Ramos (cell line): Measurements from ENCODE around the gene ACBD4.

Experiments used
- in situ Hi-C: fragments of 300-500 bp; cut with MboI; formaldehyde crosslinking; loops from one replicate; pipeline ENCODE4 v1.14.3; 2022; ENCODE audit warnings: low sequenced_read_pairs; ENCODE audit not compliant: unreplicated experiment

ACBD4 gene

GRCh38 chr17:45148183-45149036, 12.9 kb downstream of the ACBD4 start, which contains the start of gene HEXIM1:
Gene HEXIM1, plus strand, starts transcription at chr17:45148475. Its CDS starts 716 bp downstream, at chr17:45149191.
- in situ Hi-C loops: loop anchor here (10.0 kb wide), 1 partner anchor 46 kb away; no protein-coding TSS in a partner anchor

DNA sequence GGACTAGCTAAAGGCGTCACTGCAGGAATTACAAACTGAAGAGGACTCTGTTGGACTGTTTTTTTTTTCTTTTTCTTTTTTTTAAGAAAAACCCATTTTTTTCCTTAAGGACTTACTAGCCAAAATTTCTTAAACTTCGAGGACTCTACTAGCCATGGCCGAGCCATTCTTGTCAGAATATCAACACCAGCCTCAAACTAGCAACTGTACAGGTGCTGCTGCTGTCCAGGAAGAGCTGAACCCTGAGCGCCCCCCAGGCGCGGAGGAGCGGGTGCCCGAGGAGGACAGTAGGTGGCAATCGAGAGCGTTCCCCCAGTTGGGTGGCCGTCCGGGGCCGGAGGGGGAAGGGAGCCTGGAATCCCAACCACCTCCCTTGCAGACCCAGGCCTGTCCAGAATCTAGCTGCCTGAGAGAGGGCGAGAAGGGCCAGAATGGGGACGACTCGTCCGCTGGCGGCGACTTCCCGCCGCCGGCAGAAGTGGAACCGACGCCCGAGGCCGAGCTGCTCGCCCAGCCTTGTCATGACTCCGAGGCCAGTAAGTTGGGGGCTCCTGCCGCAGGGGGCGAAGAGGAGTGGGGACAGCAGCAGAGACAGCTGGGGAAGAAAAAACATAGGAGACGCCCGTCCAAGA, 13.7 kb downstream of the ACBD4 start:
- in situ Hi-C loops: loop anchor here (10.0 kb wide), 1 partner anchor 46 kb away; no protein-coding TSS in a partner anchor

- in situ Hi-C loops: loop anchor here (10.0 kb wide), 1 partner anchor 45 kb away; no protein-coding TSS in a partner anchor
Measured at GRCh38 chr17:45149669-45150664, 14.5 kb downstream of the ACBD4 start.

DNA sequence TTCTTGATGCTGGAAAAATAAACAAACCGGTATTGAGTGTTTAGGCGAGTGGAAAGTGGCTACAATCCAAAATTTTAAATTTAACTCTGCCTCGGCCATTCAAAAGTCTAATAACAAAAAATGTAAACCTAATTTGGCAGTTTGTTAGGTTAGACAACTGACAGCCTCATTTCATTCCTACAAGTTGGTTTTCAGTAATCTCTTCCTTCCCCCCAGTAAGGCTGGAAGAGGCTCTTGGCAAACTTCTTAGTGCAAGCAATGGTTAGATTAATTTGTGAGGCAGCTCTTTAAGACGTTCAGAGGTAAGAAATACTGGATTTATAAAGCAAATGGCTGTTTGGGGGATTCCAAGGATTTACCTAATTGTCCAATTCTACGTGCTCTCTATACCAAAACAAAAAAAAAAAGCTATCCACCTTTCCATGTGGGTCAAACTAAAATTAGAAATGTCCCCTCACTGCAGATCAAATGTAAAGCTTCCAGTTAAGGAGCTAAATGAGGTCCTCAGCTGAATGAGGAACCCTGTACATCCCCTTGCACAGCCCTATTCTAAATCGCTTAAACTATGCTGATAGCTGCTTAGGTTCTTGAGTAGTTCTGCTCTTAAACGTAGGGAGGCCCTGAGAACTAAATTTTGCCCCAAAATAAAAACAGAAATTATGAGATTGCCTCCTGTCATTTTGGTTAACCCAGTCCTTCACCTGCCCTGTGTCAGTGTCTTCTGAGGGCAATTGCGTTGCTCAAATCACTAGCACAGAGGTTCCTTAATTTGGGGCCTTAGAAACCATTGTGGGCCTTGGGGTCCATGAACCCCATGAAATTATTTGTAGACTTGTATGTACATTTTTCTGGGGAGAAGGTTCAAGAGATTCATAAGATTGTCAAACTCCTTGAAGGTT, 15.7 kb downstream of the ACBD4 start:
- in situ Hi-C loops: no loop called here

DNA sequence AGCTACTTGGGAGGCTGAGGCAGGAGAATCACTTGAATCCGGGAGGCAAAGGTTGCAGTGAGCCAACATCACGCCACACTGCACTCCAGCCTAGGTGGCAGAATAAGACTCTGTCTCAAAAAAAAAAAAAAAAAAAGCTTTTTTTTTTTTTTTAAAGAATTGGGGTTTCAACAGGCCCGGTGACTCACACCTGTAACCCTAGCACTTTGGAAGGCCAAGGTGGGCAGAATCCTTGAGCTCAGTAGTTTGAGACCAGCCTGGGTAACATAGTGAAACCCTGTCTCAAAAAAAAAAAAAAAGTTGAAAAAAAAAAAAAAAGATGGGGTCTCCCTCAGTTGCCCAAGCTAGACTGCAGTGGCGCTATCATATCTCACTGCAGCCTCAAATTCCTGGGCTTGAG, 19.5 kb downstream of the ACBD4 start:
- in situ Hi-C loops: no loop called here

- in situ Hi-C loops: no loop called here
Measured at GRCh38 chr17:45155483-45155882, 20.0 kb downstream of the ACBD4 start.

- in situ Hi-C loops: no loop called here
Measured at GRCh38 chr17:45156242-45156641, 20.8 kb downstream of the ACBD4 start.

- in situ Hi-C loops: loop anchor here (5.0 kb wide), 1 partner anchor 37 kb away; no protein-coding TSS in a partner anchor
Measured at GRCh38 chr17:45160447-45161287, 25.2 kb downstream of the ACBD4 start.

GRCh38 chr17:45161288-45162024, 26.0 kb downstream of the ACBD4 start, which contains the start of gene HEXIM2:
Gene HEXIM2, plus strand, starts transcription at chr17:45161875. Its CDS starts 919 bp downstream, at chr17:45162794.
- in situ Hi-C loops: loop anchor here (5.0 kb wide), 1 partner anchor 36 kb away; no protein-coding TSS in a partner anchor

GRCh38 chr17:45162025-45162687, 26.7 kb downstream of the ACBD4 start:
- in situ Hi-C loops: loop anchor here (5.0 kb wide), 1 partner anchor 35 kb away; no protein-coding TSS in a partner anchor

DNA sequence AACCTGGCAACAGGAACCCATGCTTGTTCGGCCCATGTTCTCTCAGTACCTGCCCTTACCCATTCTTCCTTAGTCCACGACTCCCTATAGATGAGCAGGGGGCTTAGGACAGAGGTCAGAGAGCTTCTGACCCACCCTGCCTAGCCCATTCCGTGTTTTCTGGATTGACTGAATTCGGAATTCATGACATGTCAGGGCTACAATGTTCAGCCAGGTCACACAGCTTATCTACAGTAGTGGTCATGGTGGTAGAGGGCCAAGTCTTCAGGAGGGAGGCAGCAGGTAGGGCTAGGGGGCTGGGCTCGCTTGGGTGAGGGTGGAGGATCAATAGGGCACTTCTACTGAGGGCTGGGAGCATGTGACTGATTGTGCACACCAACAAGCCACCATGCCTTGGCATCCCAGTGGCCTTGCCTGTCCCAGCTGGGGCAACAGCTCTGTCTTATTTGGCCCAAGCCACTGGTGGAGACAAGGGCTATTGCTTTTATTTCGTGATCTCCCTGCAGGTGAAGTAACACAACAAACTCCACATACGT, 29.3 kb downstream of the ACBD4 start:
- in situ Hi-C loops: loop anchor here (5.0 kb wide), 1 partner anchor 32 kb away; no protein-coding TSS in a partner anchor

DNA sequence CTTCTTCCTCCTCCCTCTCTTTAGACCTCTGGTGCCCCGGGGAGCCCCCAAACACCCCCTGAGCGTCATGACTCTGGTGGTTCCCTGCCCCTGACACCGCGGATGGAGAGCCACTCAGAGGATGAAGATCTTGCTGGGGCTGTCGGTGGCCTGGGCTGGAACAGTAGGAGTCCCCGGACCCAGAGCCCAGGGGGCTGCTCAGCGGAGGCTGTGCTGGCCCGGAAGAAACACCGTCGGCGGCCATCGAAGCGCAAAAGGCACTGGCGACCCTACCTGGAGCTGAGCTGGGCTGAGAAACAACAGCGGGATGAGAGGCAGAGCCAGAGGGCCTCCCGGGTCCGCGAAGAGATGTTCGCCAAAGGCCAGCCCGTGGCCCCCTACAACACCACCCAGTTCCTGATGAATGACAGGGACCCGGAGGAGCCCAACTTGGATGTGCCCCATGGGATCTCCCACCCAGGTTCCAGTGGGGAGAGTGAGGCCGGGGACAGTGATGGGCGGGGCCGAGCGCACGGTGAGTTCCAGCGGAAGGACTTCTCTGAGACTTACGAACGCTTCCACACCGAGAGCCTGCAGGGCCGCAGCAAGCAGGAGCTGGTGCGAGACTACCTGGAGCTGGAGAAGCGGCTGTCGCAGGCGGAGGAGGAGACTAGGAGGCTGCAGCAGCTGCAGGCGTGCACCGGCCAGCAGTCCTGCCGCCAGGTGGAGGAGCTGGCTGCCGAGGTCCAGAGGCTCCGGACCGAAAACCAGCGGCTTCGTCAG, 33.7 kb downstream of the ACBD4 start:
- in situ Hi-C loops: no loop called here

DNA sequence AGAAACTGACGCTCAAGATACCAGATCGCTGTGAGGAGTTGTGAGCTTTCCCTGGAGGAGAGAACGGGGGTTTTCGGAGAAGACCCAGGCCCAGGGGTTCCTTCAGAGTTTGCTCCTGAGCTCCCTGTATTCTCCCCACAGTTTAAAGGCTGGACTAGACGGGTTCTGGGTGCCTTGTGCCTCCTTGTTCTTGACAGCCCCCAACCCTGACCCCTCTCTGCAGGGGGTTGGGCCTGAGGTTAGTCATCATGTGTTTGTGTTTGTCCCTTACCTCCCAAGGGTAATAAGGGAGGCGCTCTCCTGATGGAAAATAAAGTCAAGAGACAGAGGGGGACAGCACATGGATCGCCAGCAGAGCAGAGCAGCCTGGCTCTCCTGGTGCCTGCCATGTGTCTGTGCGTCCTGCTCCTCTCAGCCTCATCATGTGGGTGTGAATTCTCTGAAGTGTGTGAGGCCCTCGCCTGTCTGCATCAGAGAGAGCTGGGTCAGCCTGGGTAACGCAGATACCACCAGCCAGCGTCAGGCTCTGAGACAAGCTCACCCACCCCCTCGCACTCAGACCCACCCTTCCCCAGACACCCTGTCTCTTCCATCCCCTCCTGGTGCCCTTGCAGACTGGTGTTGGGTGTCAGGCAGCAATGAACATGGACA, 34.9 kb downstream of the ACBD4 start:
- in situ Hi-C loops: no loop called here

GRCh38 chr17:45170931-45171337, 35.4 kb downstream of the ACBD4 start:
- in situ Hi-C loops: no loop called here
